DND-41 (cell line): ENCODE results near the gene MAGEB4.
"Not testable (repeated sequence)": the region's sequence is repeated elsewhere in the genome, so short reads cannot be mapped to it uniquely, and the experiment has no call there.

Experiments used
- ATAC-seq: fragments of 200-7000 bp; cut with Tn5 transposase; 3 replicates; pipeline ENCODE4 v1.9.1; 2021; ENCODE audit warnings: low read depth; ENCODE audit not compliant: insufficient read depth
- DNase-seq: peaks from one replicate; pipeline ENCODE4 v3.0.0-alpha.2; 2020
- H2AFZ ChIP-seq: 2 replicates; pipeline ENCODE4 v1.6.0; 2012; ENCODE audit warnings: low read depth, low read length
- H3K27ac ChIP-seq: 2 replicates; pipeline ENCODE4 v1.5.1; 2012; ENCODE audit warnings: low read length, inconsistent platforms
- H3K27me3 ChIP-seq: fragments of 200-600 bp; sonication (generic); 2 replicates; pipeline ENCODE4 v1.6.0; 2012; ENCODE audit warnings: low read length, mild to moderate bottlenecking, inconsistent platforms; ENCODE audit not compliant: insufficient read depth, poor library complexity
- H3K36me3 ChIP-seq: 2 replicates; pipeline ENCODE4 v1.5.1; 2012; ENCODE audit warnings: low read length, inconsistent platforms; ENCODE audit not compliant: insufficient read depth
- H3K4me1 ChIP-seq: 2 replicates; pipeline ENCODE4 v1.5.1; 2012; ENCODE audit warnings: mild to moderate bottlenecking, low read length; ENCODE audit not compliant: insufficient read depth
- H3K4me2 ChIP-seq: 2 replicates; pipeline ENCODE4 v1.6.0; 2012; ENCODE audit warnings: mild to moderate bottlenecking, moderate library complexity, low read length, inconsistent platforms; ENCODE audit not compliant: insufficient read depth
- H3K4me3 ChIP-seq, 2 experiments: fragments of 200-600 bp in 1 of 2; shearing (Covaris generic) in 1 of 2; 2 replicates each; pipeline ENCODE4 v1.5.1; 2012 to 2016; ENCODE audit warnings: inconsistent platforms in 2 of 2, low read length in 2 of 2, mild to moderate bottlenecking in 2 of 2, low read depth in 1 of 2, moderate library complexity in 1 of 2
- H3K79me2 ChIP-seq: 2 replicates; pipeline ENCODE4 v1.6.0; 2012; ENCODE audit warnings: low read length, inconsistent platforms; ENCODE audit not compliant: insufficient read depth
- H3K9ac ChIP-seq: 2 replicates; pipeline ENCODE4 v1.6.0; 2012; ENCODE audit warnings: low read depth, mild to moderate bottlenecking, inconsistent platforms, low read length, moderate library complexity
- H3K9me3 ChIP-seq: 2 replicates; pipeline ENCODE4 v1.5.1; 2012; ENCODE audit warnings: low read length, moderate library complexity, mild to moderate bottlenecking, inconsistent platforms; ENCODE audit not compliant: insufficient read depth, severe bottlenecking
- H4K20me1 ChIP-seq: 2 replicates; pipeline ENCODE4 v1.6.0; 2012; ENCODE audit warnings: low read length; ENCODE audit not compliant: insufficient read depth
- EZH2 ChIP-seq: IDR thresholded peaks from 3 replicates; pipeline ENCODE4 v1.6.1; 2012; ENCODE audit warnings: borderline replicate concordance, low read depth, mild to moderate bottlenecking, moderate library complexity, low read length, inconsistent platforms; ENCODE audit not compliant: severe bottlenecking
- TF ChIP-seq, protein P1 (sequence below): IDR thresholded peaks from 2 replicates; pipeline ENCODE4 v1.5.1; 2012; ENCODE audit warnings: borderline replicate concordance, low read length, moderate library complexity, mild to moderate bottlenecking; ENCODE audit not compliant: poor library complexity, severe bottlenecking; ENCODE audit errors: extremely low read depth

Gene MAGEB4, protein sequence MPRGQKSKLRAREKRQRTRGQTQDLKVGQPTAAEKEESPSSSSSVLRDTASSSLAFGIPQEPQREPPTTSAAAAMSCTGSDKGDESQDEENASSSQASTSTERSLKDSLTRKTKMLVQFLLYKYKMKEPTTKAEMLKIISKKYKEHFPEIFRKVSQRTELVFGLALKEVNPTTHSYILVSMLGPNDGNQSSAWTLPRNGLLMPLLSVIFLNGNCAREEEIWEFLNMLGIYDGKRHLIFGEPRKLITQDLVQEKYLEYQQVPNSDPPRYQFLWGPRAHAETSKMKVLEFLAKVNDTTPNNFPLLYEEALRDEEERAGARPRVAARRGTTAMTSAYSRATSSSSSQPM

DNA sequence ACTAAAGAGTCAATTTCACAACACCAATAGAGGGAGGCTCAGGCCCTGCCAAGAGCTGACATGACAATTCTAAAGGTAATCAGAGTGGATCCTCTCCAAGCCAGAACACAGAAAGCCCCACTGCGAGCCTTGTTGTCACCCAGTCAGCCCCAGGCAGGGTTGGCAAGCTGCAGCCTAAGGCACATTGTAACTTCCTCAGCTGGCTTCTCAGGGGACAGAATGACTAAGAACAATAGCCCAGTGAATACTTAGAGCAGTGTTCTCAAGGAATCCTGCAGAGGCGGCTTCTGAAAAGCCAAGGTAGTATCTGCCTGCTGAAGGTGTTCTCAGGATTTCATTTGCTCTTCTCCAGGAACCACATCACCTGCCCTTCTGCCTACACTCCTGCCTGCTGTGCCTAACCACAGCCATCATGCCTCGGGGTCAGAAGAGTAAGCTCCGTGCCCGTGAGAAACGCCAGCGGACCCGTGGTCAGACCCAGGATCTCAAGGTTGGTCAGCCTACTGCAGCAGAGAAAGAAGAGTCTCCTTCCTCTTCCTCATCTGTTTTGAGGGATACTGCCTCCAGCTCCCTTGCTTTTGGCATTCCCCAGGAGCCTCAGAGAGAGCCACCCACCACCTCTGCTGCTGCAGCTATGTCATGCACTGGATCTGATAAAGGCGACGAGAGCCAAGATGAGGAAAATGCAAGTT, at the start of gene MAGEB4:
Gene MAGEB4 (plus strand): TSS at position 277 of the 692 bp plus-strand sequence. CDS start 136 bp downstream, at position 413.
- Histone ChIP-seq H2AFZ (no peak within 1 kb of the TSS), H3K4me1 (no peaks in the 10 kb centered on the region)

DNA sequence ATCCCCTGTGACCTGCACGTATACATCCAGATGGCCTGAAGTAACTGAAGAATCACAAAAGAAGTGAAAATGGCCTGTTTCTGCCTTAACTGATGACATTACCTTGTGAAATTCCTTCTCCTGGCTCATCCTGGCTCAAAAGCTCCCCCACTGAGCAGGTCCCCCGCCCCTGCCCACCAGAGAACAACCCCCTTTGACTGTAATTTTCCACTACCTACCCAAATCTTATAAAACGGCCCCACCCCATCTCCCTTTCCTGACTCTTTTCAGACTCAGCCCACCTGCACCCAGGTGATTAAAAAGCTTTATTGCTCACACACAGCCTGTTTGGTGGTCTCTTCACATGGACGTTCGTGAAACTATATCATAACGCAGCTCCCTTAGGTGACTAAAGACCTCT, 47.9 kb upstream of the MAGEB4 start:
- not testable (repeated sequence) for ATAC-seq, H4K20me1 ChIP-seq, H2AFZ ChIP-seq

More for the DNA sequence above, at the start of gene MAGEB4:
- Histone ChIP-seq H3K27ac (no peak within 1 kb of the TSS), H4K20me1 (no peaks in the 10 kb centered on the region), H3K36me3 (no peaks in the 10 kb centered on the region), H3K79me2 (no peaks in the 10 kb centered on the region), H3K4me3 (no peak within 1 kb of the TSS), H3K27me3 (no peaks in the 10 kb centered on the region), H3K9me3 (no peaks in the 10 kb centered on the region), H3K9ac (no peak within 1 kb of the TSS), H3K4me2 (no peak within 1 kb of the TSS)
- DNase-seq (no peak), ATAC-seq (no peak)
- TF ChIP-seq, protein P1, sequence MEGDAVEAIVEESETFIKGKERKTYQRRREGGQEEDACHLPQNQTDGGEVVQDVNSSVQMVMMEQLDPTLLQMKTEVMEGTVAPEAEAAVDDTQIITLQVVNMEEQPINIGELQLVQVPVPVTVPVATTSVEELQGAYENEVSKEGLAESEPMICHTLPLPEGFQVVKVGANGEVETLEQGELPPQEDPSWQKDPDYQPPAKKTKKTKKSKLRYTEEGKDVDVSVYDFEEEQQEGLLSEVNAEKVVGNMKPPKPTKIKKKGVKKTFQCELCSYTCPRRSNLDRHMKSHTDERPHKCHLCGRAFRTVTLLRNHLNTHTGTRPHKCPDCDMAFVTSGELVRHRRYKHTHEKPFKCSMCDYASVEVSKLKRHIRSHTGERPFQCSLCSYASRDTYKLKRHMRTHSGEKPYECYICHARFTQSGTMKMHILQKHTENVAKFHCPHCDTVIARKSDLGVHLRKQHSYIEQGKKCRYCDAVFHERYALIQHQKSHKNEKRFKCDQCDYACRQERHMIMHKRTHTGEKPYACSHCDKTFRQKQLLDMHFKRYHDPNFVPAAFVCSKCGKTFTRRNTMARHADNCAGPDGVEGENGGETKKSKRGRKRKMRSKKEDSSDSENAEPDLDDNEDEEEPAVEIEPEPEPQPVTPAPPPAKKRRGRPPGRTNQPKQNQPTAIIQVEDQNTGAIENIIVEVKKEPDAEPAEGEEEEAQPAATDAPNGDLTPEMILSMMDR: no peak
- no peak for TF ChIP-seq EZH2

DNA sequence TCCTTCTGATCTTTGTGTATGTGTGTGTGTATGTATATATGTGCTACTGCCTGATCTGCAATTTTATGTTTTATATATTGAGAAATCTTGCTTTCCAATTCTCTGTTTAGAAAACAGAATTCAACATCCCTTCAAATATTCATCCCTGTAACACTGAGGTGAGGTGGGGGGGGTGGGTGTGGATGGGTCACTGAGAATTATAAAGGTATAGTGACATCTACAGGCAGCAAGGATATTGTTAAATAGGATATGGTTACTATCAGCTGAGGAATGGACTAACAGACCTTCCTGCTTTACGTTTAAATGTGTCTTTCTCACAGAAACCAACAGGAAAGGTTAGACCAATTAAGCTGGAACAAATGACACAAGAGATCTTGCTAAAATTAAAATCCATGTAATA, 45.5 kb upstream of the MAGEB4 start:
- no peak for ATAC-seq
- Histone ChIP-seq H3K9me3 (no peaks in the 10 kb centered on the region), H3K9ac (no peak overlapping the region), H2AFZ (no peak overlapping the region), H3K27ac (no peak overlapping the region), H3K4me1 (no peaks in the 10 kb centered on the region), H3K27me3 (no peaks in the 10 kb centered on the region), H3K4me3 (no peak overlapping the region), H4K20me1 (no peaks in the 10 kb centered on the region), H3K79me2 (no peaks in the 10 kb centered on the region), H3K4me2 (no peak overlapping the region), H3K36me3 (no peaks in the 10 kb centered on the region)
- no peak for DNase-seq
- TF ChIP-seq EZH2: no peak
- TF ChIP-seq, protein P1: no peak

More for the DNA sequence above, 47.9 kb upstream of the MAGEB4 start:
- H3K4me3 ChIP-seq, H3K9ac ChIP-seq, DNase-seq, H3K4me1 ChIP-seq, H3K36me3 ChIP-seq, H3K4me2 ChIP-seq, H3K27me3 ChIP-seq, H3K9me3 ChIP-seq, H3K27ac ChIP-seq, H3K79me2 ChIP-seq: not testable (repeated sequence)

DNA sequence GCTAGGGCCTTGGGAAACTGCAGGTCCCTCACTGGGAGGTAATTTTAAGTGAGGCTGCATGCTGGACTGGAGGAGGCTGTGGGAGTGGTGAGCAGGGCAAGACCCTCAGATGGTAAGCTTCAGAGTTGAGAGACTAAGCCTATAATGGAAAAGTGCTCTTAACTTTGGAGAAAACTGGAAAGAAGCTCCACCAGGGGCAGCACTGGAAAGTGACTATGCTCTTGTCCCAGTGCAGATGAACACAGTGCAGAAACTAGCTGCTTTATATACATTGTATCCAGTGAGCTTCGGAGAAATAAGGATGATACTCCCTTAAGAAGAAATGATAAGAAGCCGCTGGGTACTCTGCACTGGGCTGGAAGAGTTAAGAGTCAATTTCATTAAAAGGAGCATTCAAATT, 29.6 kb upstream of the MAGEB4 start:
- TF ChIP-seq, protein P1: no peak
- no peak for TF ChIP-seq EZH2
- Histone ChIP-seq H3K9ac (no peak overlapping the region), H3K27ac (no peak overlapping the region), H3K4me2 (no peak overlapping the region), H3K27me3 (no peaks in the 10 kb centered on the region), H4K20me1 (no peaks in the 10 kb centered on the region), H3K79me2 (no peaks in the 10 kb centered on the region), H3K9me3 (no peaks in the 10 kb centered on the region), H3K4me3 (no peak overlapping the region), H3K36me3 (no peaks in the 10 kb centered on the region), H2AFZ (no peak overlapping the region), H3K4me1 (no peaks in the 10 kb centered on the region)
- no peak for ATAC-seq
- no peak for DNase-seq
